Mammary epithelial cell (primary cell): ENCODE results near the gene ATP2B2.

Source experiments
- CTCF ChIP-seq, 2 donors: IDR thresholded peaks in 1 of 2; conservative IDR thresholded peaks in 1 of 2; 2 replicates each; pipeline ENCODE4 v1.5.1; 2011 to 2012; ENCODE audit warnings: inconsistent platforms in 2 of 2, low read length in 2 of 2, mild to moderate bottlenecking in 2 of 2, control low read depth in 1 of 2, low read depth in 1 of 2; ENCODE audit not compliant: insufficient read depth in 1 of 2; ENCODE audit errors: extremely low read depth in 1 of 2
- EZH2 ChIP-seq: IDR thresholded peaks from 2 replicates; pipeline ENCODE4 v1.6.1; 2012; ENCODE audit warnings: low read length, inconsistent platforms, borderline replicate concordance

- TF ChIP-seq CTCF (conservative IDR thresholded peaks at IDR 0.05 in 1 of 2, IDR thresholded peaks at IDR 0.05 in 1 of 2; ENCODE audit: extremely low read depth in 1 of 2, insufficient read depth in 1 of 2, low read depth in 1 of 2, low read length in 2 of 2) (no peak), EZH2 (no peak)
These were observed 139.6 kb downstream of the ATP2B2 start for GRCh38 chr3:10365791-10366190.
